Vagina (tissue), 2 donors: ENCODE results near the gene MTHFS.

Experiments
- CTCF ChIP-seq, 3 experiments: fragments of 450-650 bp in 2 of 3; fragments of 200-600 bp in 1 of 3; sonication (generic) in 1 of 3; IDR thresholded peaks; one replicate each; pipeline ENCODE4 v1.5.1; 2017 to 2019; ENCODE audit warnings: antibody characterized with exemption in 3 of 3, mild to moderate bottlenecking in 2 of 3, moderate library complexity in 2 of 3
- POLR2A ChIP-seq, 2 donors: fragments of 450-650 bp; IDR thresholded peaks; one replicate each; pipeline ENCODE4 v1.6.1; 2017; ENCODE audit warnings: antibody characterized with exemption in 2 of 2, mild to moderate bottlenecking in 2 of 2, moderate library complexity in 2 of 2

DNA sequence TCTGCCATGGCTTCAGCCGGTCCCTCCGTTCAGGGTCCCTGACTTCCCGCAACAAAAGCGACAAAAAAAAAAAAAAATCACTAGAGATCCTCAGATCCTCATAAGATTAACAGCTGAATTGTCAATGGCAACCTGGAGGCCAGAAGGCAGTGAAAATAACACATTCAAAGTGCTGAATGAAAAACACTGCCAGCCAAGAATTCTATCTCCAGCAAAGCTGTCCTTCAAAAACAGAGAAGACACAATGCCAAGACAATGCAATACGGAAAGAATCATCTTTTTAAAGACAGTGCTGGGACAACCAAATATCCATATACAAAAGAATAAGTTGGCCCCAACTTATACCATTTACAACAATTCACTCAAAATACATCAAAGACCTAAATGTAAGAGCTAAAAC is 21.6 kb downstream of the MTHFS start:
- TF ChIP-seq CTCF (IDR thresholded peaks at IDR 0.05), result no peak
- TF ChIP-seq POLR2A (IDR thresholded peaks at IDR 0.05), result no peak
